ENCODE data around the gene SLC22A13. TPM values are rescaled to one million over a fixed set of nuclear protein-coding genes. Genes with fewer than 3 reads are reported as not detected.
"Not testable (repeated sequence)": the region's sequence is repeated elsewhere in the genome, so short reads cannot be mapped to it uniquely, and the experiment has no call there.

SLC22A13 gene
- polyA plus RNA-seq, 1 donor (not counting 4 experiments of a cell fraction or from before 2014, with no cell fraction given) = 0.25 TPM

GRCh38 chr3:38238416-38239008, 27.1 kb upstream of the SLC22A13 start:
- no peak overlapping the region for H2AFZ ChIP-seq (ENCODE audit: control insufficient read depth, low read length)
- H3K27me3 ChIP-seq (ENCODE audit: control insufficient read depth, extremely low read depth, insufficient read depth, low read length) = no peaks in the 10 kb centered on the region
- FAIRE-seq (no peak), DNase-seq (ENCODE audit: low read depth, low spot score) (no peak)
- no peak overlapping the region for H3K4me2 ChIP-seq (ENCODE audit: control insufficient read depth, extremely low read depth, insufficient read depth, low read depth, low read length)
- TF ChIP-seq CTCF (optimal IDR thresholded peaks at IDR 0.05 in 1 of 3, IDR thresholded peaks at IDR 0.05 in 1 of 3, conservative IDR thresholded peaks at IDR 0.05 in 1 of 3; ENCODE audit: extremely low read depth in 1 of 3, insufficient read depth in 2 of 3, low read length in 3 of 3) (no peak), EZH2 (IDR thresholded peaks at IDR 0.05; ENCODE audit: low read length) (no peak)
- no peak overlapping the region for H3K9ac ChIP-seq (ENCODE audit: control insufficient read depth, extremely low read depth, insufficient read depth, low read length)
- no peaks in the 10 kb centered on the region for H3K9me1 ChIP-seq (ENCODE audit: control insufficient read depth, extremely low read depth, insufficient read depth, low read length)
- peaks cover 15% of the 10 kb centered on the region for H3K79me2 ChIP-seq (ENCODE audit: control insufficient read depth, insufficient read depth, low read length)
- H3K27ac ChIP-seq (ENCODE audit: control insufficient read depth, insufficient read depth, low read length) = no peak overlapping the region
- H3K4me3 ChIP-seq (ENCODE audit: control insufficient read depth in 2 of 3, extremely low read depth in 1 of 3, insufficient read depth in 2 of 3, low read depth in 1 of 3, low read length in 3 of 3) = no peak overlapping the region
- no peaks in the 10 kb centered on the region for H3K9me3 ChIP-seq (ENCODE audit: control insufficient read depth, low read depth, low read length)
- dilution Hi-C loops (cut with MboI; ENCODE audit: extremely low pct_ligation_motif_present, low sequenced_read_pairs) = no loop called here
- H3K4me1 ChIP-seq (ENCODE audit: control insufficient read depth, extremely low read depth, insufficient read depth, low read length) = peaks cover 8% of the 10 kb centered on the region
- H3K36me3 ChIP-seq (ENCODE audit: control insufficient read depth in 2 of 2, extremely low read depth in 1 of 2, insufficient read depth in 2 of 2, low read length in 2 of 2) = peaks cover 11 to 18% of the 10 kb centered on the region in 2 experiments
- H4K20me1 ChIP-seq (ENCODE audit: control insufficient read depth, extremely low read depth, insufficient read depth, low read length) = no peaks in the 10 kb centered on the region

- H3K9me3 ChIP-seq (ENCODE audit: control insufficient read depth, low read depth, low read length); H3K4me3 ChIP-seq (ENCODE audit: control insufficient read depth in 2 of 3, extremely low read depth in 1 of 3, insufficient read depth in 2 of 3, low read depth in 1 of 3, low read length in 3 of 3); DNase-seq (ENCODE audit: low read depth, low spot score); H3K27ac ChIP-seq (ENCODE audit: control insufficient read depth, insufficient read depth, low read length); H3K27me3 ChIP-seq (ENCODE audit: control insufficient read depth, extremely low read depth, insufficient read depth, low read length); FAIRE-seq; H2AFZ ChIP-seq (ENCODE audit: control insufficient read depth, low read length); dilution Hi-C loops (cut with MboI; ENCODE audit: extremely low pct_ligation_motif_present, low sequenced_read_pairs); H3K4me1 ChIP-seq (ENCODE audit: control insufficient read depth, extremely low read depth, insufficient read depth, low read length); H3K9ac ChIP-seq (ENCODE audit: control insufficient read depth, extremely low read depth, insufficient read depth, low read length); H3K4me2 ChIP-seq (ENCODE audit: control insufficient read depth, extremely low read depth, insufficient read depth, low read depth, low read length); H3K9me1 ChIP-seq (ENCODE audit: control insufficient read depth, extremely low read depth, insufficient read depth, low read length); H4K20me1 ChIP-seq (ENCODE audit: control insufficient read depth, extremely low read depth, insufficient read depth, low read length): not testable (repeated sequence)
- Histone ChIP-seq H3K79me2 (ENCODE audit: control insufficient read depth, insufficient read depth, low read length) (peaks cover 12% of the 10 kb centered on the region), H3K36me3 (ENCODE audit: control insufficient read depth in 2 of 2, extremely low read depth in 1 of 2, insufficient read depth in 2 of 2, low read length in 2 of 2) (peaks cover 9 to 31% of the 10 kb centered on the region in 2 experiments)
These were observed 22.8 kb upstream of the SLC22A13 start for GRCh38 chr3:38242812-38243211.

- no peak for FAIRE-seq
- Histone ChIP-seq H3K36me3 (ENCODE audit: control insufficient read depth in 2 of 2, extremely low read depth in 1 of 2, insufficient read depth in 2 of 2, low read length in 2 of 2) (peaks cover 14 to 56% of the 10 kb centered on the region in 2 experiments), H3K79me2 (ENCODE audit: control insufficient read depth, insufficient read depth, low read length) (peaks cover 6% of the 10 kb centered on the region), H3K27me3 (ENCODE audit: control insufficient read depth, extremely low read depth, insufficient read depth, low read length) (no peaks in the 10 kb centered on the region), H3K4me2 (ENCODE audit: control insufficient read depth, extremely low read depth, insufficient read depth, low read depth, low read length) (no peak overlapping the region), H3K4me3 (ENCODE audit: control insufficient read depth in 2 of 3, extremely low read depth in 1 of 3, insufficient read depth in 2 of 3, low read depth in 1 of 3, low read length in 3 of 3) (no peak overlapping the region), H2AFZ (ENCODE audit: control insufficient read depth, low read length) (no peak overlapping the region), H3K9me3 (ENCODE audit: control insufficient read depth, low read depth, low read length) (no peaks in the 10 kb centered on the region), H3K9ac (ENCODE audit: control insufficient read depth, extremely low read depth, insufficient read depth, low read length) (no peak overlapping the region), H4K20me1 (ENCODE audit: control insufficient read depth, extremely low read depth, insufficient read depth, low read length) (peaks cover 6% of the 10 kb centered on the region), H3K9me1 (ENCODE audit: control insufficient read depth, extremely low read depth, insufficient read depth, low read length) (peaks cover 3% of the 10 kb centered on the region), H3K4me1 (ENCODE audit: control insufficient read depth, extremely low read depth, insufficient read depth, low read length) (peaks cover 14% of the 10 kb centered on the region), H3K27ac (ENCODE audit: control insufficient read depth, insufficient read depth, low read length) (no peak overlapping the region)
- dilution Hi-C loops (cut with MboI; ENCODE audit: extremely low pct_ligation_motif_present, low sequenced_read_pairs) = no loop called here
- DNase-seq (ENCODE audit: low read depth, low spot score) = no peak
- no peak for TF ChIP-seq CTCF (optimal IDR thresholded peaks at IDR 0.05 in 1 of 3, IDR thresholded peaks at IDR 0.05 in 1 of 3, conservative IDR thresholded peaks at IDR 0.05 in 1 of 3; ENCODE audit: extremely low read depth in 1 of 3, insufficient read depth in 2 of 3, low read length in 3 of 3)
- no peak for TF ChIP-seq EZH2 (IDR thresholded peaks at IDR 0.05; ENCODE audit: low read length)
These were observed 19.7 kb upstream of the SLC22A13 start for GRCh38 chr3:38245930-38246329.

Data from keratinocyte (primary cell).